Medulla oblongata (tissue), 1 donor: ENCODE data around the gene ADAMTS17.

Source experiments
- DNase-seq: peaks from one replicate; pipeline ENCODE4 v3.0.0-alpha.2; 2015; ENCODE audit errors: extremely low spot score

The ADAMTS17 gene

DNA sequence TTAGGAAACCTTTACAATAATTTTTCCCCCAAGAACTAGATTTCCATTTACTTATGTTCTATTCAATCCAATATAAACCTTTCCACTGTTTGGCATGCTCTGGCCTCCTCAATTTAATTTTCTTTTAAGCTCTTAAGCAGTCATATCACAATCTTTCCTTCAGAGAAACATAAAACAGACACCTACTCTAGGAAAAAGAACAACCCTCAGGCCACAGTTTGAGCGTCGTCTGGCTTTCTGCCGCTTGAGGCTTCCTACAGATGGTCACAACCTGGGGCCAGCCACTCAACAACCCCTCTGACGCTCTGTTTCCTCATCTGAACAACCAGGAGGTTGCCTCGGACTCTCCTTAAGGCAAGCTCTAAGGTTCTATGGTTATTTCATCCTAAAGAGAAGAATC is 143.3 kb downstream of the ADAMTS17 start:
- DNase-seq: no peak

DNA sequence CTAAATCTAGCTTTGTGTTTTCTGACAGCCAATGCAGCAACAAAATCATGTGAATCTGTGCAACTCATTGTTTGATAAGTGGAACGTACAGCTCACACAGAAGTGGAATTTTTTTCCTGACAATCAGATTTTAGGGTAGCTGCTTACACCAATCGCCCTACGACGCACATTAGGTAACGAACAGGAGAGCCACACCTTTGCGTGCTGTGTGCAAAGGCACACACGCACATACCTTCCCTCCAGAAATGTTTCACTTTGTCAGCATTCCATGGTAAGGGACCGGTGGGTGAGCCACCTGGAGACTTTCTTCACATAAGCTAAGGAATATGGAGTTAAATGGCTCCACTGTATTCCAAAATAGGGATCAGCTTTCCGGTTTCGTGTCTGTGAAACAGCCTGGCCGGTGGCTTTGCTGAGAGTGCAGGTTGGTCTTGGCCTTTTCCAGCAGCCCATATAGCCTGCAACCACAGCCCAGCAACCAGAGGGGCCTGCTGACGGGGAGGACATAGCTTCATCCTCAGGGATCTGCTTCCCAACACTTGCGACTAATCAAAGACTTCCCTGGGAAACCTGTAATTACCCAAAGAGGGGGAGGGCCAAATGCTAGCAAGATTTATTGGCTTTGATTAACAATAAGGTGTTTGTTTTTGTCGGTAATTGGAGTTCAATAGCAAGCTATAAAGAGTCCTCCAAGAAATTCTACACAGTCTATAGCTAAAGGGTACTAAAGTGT is 145.3 kb downstream of the ADAMTS17 start:
- DNase-seq: no peak

DNA sequence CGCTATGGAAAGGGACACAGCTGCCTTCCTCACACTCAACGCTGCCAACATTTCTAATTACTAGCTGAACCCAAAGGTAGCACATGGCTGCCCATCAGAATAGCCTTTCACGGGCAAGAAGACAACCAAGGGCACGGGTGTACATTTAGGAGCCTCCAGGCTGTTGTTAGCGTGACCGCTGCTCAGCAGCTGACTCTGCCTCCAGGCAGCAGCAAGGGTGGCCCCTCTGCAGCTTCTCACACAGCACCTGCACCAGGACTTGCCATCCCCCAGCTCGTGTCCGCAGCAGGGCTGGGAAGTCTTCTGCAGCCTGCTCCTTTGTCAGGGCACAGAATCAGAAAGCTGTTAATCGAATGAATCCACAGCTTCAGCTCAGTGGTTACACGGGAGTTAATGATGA is 146.8 kb downstream of the ADAMTS17 start:
- DNase-seq: no peak

DNA sequence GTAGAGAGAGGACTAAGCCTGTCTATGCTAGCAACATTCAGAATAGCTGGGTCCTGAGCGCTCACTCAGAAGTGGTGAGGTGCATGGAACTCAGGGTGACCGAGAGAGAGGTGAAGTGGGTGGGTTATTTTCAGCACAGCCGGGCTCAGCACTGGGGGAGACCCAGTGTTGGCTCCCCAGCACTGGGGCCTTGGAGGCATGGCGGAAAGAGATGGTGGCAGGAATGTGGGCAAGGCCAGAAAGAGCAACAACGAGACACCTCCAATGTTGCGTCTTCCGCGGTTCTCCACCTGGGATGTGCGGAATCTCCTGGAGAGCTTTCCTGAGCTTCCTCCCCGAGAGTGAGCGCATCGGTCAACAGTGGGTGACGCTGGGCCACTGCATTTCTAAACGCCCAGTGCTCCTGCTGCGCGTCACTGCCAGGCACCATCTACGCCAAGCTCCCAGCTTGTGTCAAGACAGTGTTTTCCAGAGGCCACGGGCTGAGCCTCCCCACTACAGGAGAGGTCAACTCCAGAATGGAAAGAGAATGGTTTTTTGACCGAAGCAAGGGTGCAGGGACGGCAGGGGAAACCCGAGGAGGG is 148.4 kb downstream of the ADAMTS17 start:
- DNase-seq: no peak

DNA sequence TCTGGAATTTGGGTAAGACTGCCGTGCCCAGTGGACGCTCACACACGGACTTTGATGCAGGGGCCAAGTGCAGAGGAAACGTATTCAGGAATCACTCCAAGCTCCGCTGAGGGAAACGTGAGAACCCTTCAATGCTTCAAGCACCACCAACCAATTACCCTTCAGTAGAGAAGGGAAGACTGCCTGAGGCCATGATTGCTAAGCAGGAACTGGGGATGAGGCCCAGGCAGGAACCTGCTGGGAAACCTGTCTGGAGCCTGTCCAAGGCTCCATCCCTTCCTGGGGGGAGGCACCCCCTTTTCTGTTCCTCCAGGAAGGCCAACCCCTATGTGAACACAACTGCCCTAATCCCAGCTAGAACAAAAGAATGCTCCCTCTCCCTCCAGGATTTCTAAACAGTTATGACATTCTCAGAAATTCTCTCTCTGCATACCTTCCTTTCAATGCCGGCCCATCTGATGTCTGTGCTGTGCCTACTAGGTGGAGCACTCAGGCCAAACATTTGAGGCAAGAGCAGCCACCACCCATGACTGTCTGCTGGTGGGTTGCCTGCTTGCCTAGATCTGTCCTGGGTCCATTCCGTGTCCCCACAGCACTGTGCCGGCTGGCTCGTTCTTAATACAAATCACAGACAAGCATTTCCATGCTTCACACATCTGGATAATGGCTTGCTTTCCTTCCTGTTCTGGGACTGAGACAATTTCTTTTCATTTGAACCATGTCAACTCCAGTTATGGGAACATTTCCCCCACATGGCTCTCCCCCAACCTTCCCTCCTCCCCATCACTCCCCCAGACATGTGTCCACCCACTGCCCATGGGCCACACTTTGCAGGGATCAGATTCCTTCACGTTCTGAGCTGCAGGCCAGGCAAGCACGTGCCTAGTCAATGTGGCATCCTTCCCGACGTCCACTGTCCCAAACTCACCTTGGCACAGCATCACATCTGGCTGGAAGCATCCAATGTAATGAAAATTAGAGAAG is 149.4 kb downstream of the ADAMTS17 start:
- DNase-seq: no peak

DNA sequence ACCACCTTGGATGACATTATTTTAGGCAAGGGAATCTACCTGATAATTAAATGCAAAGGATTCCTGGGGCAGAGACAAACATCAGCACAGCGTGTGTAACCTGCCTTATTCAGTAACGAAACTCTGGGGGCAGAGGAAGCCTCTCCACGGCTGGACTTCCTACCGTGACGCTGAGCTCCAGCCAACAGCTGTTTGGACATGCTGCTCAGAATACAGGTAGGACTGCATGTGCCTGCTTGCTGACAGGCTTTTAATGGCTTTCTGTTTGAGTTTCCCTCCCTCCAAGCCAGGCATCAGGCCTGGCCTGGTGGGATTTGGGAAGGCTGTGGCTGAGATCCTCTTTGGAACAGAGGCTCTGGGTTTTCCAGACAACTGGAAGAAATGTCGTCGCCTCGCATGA is 150.6 kb downstream of the ADAMTS17 start:
- no peak for DNase-seq

DNA sequence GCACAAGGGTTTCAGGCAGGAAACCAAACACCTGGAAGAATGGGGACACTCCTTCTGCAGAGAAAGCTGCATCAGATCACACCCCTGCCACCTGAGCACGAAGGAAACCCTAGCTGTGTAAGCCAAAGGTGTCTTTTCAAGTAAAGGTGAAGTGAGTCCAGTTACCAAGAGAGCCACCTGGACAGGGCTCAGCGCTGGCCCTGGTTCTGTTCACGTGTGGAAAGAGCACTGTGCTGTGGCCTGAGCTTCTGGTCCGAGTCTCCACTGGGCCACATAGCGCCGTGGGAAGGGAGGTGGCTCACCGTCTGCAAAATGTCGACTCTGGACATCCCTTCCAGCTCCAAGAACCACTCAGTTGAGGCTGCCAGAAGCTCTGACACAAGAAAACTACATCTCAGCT is 151.1 kb downstream of the ADAMTS17 start:
- no peak for DNase-seq

DNA sequence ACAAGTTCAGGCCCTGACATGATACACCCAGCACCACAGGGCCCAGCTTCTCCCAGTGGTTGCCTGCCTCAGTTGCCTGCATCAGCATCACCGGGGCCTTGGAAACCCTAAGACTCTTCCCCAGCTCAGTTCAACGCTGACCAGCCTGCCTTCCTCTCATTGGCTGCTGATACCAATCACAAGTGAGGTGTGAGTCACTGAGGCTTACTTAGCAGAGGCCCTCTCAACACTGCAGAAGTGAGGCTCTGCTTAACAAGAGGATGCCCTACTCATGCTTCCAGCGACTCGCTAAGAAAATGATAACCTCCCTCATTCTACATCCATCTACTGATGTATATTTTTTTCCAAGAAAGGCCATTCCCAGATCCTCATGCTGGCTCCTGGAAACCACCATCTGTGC is 151.9 kb downstream of the ADAMTS17 start:
- DNase-seq: no peak

DNA sequence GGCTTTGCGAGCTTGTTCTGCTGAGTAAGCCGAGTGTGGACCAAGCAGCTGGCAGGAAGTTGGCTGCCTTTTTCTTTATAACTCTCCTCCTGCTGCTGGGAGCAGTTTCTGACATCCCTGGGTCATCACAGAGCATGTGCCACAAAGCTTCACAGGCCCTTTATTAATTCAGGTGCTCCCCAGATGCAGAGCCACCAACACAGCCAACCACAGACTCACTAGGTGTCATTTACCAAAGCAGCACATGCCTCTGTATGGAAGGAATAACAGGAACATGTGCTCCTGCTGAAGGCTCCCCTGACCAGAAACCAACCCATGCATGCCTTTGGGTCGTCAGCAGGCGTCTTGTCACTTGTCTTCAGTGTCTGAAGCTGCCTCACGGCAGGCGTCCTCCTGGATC is 152.5 kb downstream of the ADAMTS17 start:
- no peak for DNase-seq

DNA sequence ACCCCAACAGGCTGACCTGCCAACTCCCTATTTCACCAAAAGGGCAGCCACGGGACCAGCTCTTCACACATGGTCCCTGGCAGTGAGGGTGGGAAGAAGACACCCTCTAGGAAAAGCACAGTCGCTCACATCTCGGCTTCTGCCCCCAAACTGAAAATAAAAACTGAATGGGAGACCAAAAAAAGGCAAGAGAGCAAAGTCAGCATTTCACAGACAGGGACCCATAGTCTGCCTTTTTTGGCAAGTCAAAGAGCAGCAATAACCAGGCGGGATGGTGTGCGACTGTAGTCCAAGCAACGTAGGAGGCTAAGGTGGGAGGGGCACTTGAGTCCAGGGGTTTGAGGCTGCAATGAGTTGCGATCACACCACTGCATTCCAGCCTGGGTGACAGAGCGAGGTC is 154.1 kb downstream of the ADAMTS17 start:
- DNase-seq: no peak

DNA sequence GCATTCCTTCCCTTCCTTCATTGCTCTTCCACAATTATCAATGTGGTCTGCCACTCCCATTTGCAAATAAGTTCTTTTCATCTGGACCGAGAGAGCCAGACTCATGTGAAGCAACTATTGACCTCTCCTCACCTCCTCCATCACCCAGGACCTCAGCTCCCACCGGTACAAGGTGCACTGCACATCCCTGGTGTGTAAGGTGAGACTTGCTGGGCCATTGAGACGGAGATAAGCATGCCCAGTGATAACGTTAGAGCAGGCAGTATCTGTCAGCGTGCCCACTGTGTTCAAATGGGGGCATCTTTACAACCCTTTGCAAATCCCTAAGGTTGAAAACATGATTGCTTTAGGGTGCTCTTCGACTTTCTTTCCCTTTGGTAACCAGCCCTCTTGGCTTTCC is 154.8 kb downstream of the ADAMTS17 start:
- DNase-seq: no peak

DNA sequence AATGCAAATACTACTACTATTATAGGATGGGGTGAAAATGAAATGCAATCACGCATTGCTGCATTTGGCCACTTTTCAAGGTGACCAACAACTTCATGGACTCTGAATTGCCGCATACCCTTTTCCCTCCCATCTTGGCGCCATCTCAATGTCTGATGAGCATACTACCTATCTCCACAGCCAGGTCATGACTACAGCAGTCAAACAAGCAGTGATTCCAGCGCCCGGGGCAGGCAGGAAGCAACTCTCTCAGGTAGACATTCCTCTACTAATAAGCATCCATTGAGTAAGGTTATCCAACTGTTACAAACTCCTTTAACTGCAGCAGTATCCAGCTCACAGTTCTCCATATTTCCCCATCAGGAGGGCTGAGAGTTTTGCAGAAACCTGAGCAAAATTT is 155.4 kb downstream of the ADAMTS17 start:
- no peak for DNase-seq

DNA sequence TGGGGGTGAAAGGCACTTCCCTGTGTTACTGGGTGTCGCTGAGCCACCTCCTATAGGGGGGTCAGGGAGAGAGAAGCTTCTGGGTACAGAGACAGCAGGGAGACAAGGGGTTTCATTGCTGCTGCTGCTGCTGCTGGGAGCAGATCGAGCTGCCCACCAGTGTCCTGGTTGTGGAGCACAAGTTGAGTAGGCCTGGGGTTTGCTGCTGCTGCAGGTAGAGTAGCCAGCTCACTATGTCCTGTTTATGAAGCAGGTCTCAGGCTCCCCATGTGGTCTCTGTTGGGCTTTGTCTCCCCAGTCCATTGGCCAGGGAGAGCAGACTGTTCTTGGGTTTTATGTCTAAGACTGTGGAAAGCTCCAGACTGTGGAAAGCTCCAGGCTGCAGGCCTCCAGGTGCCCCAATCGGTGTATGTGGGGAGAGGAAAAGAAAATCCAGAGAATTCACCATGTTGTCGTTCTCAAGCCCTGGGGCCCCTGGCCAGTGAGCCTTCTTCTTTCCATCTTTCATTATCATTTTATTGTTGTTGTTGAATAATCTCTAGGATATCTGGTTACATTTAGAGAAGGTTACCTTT is 157.8 kb downstream of the ADAMTS17 start:
- no peak for DNase-seq

DNA sequence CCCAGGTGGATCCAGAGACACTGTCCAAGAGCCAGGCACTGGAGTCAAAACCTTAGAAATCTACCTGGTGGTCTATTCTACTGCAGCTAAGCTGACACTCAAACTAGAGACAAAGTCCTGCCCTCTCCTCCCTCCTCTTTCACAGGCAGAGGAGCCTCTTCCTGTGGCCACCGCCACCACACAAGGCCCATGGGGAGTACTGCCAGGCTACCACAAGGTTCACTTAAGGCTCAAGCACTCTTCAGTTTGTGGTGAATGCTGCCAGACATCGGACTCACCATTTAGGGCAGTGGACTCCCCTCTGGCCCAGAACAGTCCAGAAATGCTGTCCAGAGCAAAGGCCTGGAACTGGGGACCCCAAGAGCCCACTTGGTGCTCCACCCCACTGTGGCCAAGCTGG is 160.9 kb downstream of the ADAMTS17 start:
- DNase-seq: no peak

DNA sequence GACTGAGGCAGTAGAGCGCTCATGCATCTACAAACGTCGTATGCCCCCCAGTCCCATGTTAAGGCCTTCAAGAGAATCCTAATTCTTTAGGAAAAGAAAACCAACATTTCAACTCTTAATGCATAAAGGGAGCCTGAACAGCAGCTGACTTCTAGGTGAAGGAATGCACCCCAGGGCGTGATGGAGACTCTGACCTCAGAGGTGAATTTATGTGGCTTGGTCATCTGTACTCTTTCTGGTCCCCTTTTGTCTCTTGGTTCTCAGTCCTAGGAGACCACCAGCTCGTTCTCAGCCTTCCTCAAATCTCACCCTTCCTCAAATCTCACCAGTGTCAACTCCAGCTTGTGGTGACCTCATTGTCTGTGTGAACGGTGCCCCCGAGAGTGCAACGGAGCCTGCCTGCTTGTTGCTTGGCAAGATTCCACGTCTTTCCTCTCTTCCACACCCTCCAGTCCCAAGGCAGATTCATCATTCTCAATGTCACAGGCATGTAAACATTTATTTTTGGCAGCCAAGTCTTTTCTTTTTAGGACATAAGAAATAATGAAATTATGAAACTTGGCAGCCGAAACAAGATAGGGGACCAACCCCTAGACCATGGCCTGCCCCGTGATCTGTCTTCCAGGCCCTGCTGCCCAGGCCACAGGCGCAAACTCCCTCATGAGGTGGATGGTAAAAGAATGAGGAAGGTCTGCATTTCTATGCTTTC is 166.2 kb downstream of the ADAMTS17 start:
- DNase-seq: no peak

DNA sequence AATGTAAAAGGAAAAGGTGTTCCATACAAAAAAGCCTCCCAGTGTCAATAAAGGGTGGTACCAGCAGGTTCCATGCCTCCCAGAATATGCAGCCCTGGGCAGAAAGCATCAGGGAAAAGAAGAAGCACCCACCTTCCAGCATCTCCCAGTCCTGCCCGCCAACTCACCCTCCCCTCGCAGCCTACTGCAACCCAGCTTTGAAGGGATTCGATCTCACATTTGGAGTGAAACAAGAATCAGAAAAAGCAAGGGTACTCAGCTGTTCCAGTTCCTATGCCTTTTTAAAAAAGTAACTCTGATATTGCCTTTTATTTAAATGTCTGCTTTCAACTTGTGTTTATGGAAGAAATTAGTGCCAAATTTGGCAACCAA is 166.9 kb downstream of the ADAMTS17 start:
- DNase-seq: no peak

DNA sequence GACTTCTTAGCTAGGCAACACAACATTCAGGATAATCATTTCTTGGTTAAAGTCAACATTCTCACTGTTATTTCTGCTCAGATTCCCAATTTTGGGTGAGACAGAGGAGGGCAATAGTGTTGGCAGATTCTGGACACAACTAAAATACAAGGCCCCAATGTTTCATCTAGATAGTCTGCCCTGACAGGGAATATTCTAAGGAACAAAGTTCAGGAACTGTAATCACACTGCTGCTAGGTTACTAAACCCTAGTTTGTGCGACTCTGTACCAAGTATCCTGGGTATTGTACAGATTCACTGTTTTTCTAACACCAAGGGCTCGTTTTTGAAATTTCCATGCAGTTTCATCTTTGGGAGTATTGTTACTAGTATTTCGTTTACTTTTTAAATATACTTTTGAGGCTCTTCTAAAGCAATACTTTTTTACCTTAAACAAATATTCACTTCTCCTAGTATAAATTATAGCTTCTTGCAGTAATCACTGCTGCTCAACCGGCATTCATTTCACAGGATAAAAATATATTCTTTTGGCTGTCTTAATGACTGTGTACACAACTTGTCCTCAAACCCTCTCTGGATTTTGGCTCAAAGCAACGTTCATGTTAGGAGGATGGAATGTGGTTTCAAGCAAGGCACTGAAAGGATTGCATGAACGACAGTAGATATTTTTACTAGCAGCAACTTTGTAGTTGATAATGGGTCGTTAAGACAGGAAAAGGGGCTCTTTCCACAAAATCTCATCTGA is 167.4 kb downstream of the ADAMTS17 start:
- DNase-seq: no peak

DNA sequence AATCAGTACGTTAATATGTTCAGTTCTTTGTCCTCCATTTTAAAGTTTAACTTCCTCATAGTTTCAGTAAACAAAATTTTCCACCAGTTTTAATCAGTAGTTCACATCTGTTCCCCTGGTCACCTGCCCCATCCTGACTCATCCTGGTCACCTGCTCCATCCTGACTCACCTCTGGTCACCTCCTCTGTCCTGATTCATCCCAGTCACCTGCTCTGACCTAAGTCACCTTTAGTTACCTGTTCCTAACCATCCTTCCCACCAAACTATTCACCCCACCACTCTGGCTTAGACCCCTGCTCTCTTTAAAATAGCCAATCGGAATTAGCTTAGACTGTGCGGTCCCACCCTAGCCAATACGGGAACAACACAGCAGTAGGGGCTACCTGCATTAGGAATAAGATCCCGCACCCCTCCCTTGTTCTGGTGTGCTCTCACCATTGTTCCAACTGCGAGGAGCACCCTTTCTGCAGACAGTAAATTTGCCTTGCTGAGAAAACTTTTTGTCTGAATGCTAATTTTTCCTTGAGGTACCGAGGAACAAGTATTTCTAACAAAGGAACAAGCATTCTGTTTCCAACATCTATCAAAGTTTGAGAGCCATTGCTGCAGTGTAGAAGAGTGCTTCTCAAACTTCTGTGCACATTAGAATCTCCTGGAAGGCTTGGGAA is 169.3 kb downstream of the ADAMTS17 start:
- no peak for DNase-seq

DNA sequence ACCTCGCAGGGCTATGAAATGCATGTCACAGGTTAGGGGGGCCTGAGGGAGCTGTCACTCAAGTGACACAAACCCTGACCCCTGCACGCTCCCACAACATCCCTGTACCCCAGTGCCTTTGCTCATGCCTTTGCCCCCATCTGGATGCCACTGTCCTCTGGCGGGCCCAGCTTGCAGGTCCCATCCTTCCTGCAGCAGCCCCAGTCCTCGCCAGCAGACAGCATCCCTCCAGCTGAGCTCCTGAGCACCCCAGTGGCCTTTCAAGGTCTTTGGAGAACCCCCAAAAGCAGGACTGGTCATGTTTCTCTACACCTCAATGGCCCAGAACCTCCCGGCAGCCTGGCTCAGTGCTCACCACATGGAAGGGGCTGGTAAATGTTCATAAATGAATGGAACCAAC is 170.4 kb downstream of the ADAMTS17 start:
- DNase-seq: no peak
